SU-DHL-6 (cell line): ENCODE results near the gene MYT1.

Source experiments
- EZH2phosphoT487 ChIP-seq: fragments of 200-600 bp; sonication (generic), shearing (Covaris generic); conservative IDR thresholded peaks from 2 replicates; pipeline ENCODE4 v1.6.1; 2018; ENCODE audit warnings: mild to moderate bottlenecking, antibody characterized with exemption, low read length, moderate library complexity, mixed read lengths
- TF ChIP-seq, protein P1 (sequence below): fragments of 200-600 bp; sonication (generic); IDR thresholded peaks from one replicate; pipeline ENCODE4 v1.5.1; 2017; ENCODE audit warnings: antibody characterized with exemption, mild to moderate bottlenecking, low read length, moderate library complexity; ENCODE audit not compliant: insufficient read depth, poor library complexity, severe bottlenecking

DNA sequence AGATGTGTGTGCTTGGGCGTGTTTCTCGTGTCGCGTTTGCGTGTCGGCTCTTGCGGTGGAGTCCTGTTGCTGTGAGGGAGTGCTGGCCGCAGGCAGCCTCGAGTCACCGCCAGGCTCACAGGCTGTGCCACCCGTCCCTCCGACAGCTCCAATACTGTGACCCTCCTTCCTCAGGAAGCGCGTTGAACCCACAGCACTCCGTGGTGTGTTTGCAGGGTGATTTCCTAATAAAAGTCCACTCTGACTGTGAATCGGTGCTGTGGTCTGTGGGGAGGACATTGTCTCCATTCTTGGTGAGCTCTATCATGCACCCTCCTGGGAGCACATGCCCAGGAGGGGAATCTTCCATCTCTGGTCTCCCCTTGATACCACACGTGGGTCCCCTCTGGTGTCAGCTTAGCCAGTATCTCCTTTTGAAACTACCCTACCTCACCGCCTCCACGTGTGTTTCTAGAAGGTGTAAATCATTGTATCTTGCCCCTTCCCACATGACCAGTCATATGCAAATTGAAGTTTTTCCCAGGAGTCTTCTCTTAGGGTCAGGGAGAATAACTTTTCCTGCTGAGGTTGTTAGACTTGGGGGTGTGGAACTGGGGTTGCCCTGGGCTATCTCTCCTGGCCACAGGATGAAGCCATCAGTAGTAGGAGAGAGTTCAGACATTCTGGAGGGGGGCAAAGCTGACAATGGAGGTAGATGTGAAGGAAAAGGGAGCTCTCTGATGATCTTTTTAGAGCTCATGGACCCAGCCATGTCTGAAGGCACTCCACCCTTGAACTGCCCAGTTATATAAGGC, 77.9 kb downstream of the MYT1 start:
- TF ChIP-seq, protein P1, sequence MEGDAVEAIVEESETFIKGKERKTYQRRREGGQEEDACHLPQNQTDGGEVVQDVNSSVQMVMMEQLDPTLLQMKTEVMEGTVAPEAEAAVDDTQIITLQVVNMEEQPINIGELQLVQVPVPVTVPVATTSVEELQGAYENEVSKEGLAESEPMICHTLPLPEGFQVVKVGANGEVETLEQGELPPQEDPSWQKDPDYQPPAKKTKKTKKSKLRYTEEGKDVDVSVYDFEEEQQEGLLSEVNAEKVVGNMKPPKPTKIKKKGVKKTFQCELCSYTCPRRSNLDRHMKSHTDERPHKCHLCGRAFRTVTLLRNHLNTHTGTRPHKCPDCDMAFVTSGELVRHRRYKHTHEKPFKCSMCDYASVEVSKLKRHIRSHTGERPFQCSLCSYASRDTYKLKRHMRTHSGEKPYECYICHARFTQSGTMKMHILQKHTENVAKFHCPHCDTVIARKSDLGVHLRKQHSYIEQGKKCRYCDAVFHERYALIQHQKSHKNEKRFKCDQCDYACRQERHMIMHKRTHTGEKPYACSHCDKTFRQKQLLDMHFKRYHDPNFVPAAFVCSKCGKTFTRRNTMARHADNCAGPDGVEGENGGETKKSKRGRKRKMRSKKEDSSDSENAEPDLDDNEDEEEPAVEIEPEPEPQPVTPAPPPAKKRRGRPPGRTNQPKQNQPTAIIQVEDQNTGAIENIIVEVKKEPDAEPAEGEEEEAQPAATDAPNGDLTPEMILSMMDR, result no peak
- no peak for TF ChIP-seq EZH2phosphoT487
